Activated naive CD4-positive, alpha-beta T cell (primary cell): ENCODE data around the gene LIMA1.
"Not testable (repeated sequence)": the region's sequence is repeated elsewhere in the genome, so short reads cannot be mapped to it uniquely, and the experiment has no call there.

Source experiments
- DNase-seq, 4 experiments: peaks; one replicate each; lab custom pipeline; 2025; lab: John Stamatoyannopoulos, UW

The LIMA1 gene

DNA sequence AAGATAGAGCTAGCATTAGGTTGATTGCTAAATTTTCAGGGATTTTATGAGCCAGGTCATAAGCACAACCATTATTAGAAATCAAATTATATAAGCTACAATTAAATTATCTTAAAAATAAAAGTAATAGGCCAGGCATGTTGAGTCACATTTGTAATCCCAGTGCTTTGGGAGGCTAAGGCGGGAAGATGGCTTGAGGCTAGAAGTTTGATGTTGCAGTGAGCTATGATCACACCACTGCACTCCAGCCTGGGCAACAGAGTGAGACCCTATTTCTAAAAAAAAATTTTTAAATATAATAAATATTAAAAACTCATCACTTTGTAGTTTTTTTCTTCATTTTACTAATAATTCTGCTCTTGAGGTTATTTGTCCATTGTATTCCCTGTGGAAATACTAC is 1.9 kb upstream of the LIMA1 start:
- no peak for DNase-seq

DNA sequence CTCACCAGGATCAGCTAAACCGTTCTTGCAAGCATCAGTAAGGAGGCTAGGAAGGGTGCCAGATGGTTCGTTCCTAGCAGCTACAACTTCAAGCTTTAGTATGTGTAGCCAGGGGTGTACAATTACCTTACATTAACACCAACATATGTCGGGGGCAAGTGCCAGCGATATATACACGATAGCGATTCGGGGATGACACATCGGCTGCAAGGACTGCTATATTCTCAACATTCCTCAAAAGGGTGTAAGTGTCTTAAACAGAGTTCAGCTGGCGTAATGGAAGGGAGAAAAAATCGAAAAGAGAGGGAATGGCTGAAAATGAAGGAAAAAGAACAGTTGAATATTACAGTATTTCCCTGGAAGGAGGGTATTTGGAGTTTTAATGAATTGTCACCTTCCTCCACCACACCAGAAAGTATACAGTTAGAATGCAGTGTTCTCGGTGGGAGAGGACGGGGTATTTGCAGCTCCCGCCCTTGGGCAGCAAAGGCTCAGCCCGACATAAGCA is 545 bp downstream of the LIMA1 start:
- DNase-seq, result no peak

DNA sequence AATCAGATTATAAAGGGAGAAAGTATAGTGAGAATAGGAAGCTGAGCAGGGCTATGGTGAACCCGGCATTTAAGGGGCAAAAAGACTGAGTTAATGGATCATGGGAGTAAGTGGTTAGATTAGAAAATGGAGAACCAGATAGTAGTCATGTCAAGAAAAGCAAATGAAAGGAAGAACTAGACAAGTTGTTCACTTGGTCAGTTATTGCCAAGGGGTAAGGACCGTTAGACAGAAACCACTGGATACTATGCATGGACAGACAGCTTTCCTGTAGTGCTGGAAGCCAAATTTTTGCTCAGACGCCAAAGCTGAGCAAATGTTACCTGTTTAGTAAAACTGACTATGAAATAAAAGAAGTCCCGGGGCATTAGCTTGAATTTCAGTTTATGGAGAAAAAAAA is 3.8 kb downstream of the LIMA1 start:
- no peak for DNase-seq

DNA sequence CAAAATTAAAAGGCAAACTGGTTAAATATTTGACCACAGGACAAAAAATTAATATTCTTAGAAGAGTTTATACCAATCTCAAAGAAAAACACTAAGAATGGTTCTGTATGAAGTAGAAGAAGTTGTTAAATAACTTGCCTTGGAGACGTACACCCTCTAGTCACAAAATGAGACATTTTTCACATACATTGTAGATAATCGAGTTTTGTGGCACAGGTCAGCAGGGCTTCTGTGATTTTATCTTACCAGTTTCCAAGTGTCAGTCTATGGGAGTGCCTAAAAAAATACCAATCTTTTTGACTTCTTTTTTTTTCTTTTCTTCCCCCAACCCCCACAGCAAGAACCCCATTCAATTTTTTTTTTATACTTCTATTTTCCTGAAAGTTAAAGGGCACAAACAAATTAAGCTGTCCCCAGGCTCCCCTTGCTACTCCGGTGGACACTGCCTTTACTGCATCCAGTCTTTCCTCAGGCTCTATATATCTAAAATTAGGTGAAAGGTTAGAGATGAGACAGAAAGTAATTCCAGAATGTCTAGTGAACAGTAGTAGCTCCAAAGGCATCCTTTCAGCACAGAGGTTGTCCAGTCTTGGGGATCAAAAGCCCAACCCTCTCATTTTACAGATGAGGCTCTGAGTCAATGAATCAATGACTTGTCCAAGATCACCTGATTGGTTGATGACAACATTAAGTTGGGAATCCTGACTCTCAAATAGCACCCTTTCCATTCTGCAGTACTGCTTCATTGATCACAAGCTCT is 6.2 kb downstream of the LIMA1 start:
- DNase-seq, result no peak

DNA sequence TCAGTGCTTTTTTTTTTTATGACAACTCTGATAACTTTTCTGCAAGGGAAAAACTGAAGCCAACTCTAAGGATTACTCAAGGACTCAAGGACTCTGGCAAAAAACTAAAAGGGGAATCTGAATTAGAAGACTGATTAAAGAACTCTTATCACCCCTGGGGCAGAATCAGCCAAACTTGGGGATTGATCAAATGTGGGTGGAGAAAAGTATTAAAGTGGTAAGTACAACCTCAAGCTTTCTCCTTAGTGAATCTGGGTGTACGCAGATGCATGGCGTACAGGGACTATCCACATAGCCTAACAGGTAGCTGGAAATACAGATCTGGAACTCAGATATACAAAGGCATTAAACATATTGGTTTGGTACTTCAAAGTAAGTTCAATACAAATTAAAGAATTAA is 7.3 kb downstream of the LIMA1 start:
- no peak for DNase-seq

DNA sequence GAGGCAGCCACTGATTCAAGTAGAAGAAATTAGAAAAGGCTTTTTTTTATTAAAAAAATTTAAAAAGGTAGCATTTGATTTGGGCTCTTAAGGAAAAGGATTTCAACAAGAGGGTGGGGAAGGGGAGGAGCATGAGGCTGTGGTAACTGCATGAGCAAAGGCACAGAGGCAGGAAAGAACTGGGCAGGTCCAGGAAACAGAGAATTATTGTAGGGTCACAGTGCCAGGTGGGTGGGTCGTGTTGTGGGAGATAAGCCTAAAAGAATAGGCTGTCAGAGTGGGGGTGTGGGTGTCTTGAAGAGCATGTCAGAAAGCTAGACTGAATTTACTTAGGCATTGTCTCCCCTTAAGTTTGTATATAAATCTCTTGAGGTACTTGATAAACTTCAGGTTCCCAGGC is 7.8 kb downstream of the LIMA1 start:
- DNase-seq, result no peak

DNA sequence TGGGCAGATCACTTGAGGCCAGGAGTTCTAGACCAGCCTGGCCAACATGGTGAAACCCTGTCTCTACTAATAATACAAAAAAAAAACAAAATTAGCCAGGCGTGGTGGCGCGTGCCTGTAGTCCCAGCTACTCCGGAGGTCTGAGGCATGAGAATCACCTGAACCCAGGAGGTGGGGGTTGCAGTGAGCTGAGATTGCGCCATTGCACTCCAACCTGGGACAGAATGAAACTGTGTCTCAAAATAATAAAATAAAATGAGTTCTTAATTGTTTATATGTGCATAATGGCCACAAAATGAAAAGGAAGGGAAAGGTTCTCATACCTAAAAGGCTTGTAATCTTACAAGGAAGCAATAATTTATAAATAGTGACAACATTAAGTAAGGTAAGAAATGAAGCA is 8.2 kb downstream of the LIMA1 start:
- DNase-seq, result not testable (repeated sequence)

DNA sequence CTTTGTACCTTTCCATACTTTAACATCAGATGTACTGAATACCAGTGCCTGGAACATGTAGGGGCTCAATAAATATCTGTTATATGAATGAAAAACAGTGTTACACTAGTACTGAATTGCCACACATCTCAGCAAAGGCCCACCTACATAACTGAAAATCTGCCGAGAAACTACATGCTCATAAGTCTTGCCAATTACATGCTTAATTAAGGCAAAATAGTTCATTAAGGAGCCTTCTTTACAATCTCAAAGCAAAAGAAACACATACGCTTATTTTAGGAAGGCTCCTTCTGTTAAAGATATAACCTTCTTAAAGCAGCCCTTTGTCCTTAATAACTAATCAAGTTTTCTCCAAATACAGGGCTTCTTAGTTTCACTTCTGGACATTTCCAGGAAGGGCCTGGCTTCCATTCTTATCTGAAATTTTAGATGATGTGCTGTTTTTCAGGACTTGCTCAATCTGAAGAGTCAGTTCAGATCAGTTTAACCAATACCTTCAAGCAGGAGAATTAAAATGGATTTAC is 11.5 kb downstream of the LIMA1 start:
- DNase-seq, result no peak

DNA sequence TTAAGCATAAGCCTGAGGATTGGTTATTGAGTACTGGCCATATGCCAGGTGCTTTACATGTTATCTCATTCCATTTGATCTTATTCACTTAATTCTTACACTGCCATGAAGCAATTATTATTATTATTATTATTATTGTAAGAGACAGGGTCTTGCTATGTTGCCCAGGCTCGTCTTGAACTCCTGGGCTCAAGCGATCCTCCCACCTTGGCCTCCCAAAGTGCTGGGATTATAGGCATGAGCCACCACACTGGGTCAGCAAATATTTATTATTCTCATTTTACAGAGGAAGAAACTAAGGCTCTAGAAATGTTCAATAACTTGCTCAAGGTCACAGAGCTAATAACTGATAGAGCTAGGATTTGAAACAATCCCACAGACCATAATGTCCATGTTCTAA is 14.8 kb downstream of the LIMA1 start:
- no peak for DNase-seq

DNA sequence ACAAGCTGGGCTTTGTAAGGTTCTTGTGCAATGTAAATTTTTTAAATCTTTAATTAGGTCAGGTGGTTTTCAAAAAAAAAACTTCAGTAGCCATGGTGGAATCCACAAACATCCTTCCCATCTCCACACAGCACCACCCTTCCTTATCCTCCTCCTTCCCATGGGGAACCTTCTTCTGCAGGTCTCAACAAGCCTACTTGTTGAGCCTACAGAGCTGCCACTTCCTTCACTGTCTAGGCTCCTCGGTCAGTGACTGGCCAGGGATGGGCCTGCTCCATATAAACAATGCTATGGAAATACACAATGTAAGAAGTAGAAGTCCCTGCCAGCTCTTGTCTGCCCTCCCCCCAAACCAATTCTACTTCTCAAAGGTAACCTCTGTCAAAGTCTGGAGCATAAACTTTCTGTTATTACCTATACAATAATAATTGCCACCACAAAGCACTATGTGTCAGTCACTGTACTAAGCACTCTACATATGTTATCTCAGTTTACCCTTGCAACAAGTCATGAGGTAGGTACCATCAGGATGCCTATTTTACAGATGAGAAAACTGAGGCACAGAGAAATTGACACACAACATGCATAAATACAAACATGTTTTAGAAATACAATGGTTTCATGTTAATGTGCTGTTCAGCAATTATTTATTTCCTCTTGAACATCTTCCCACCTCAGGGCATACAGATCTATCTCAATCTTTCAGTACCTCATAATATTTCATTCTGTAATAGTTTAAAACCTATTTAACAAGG is 17.4 kb downstream of the LIMA1 start:
- no peak for DNase-seq

DNA sequence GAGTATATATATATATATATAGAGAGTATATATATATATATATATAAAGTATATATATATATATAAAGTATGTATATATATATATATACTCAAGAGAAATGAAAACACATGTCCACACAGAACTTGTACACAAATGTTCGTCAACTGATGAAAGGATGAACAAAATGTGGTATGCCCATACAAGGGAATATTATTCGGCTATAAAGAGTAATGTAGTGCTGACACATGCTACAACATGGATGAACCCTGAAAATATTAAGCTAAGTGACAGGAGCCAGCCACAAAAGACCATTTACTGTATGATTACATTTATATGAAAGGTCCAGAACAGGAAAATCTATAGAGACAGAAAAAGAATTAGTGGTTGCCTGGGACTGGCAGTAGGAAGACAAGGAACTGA is 19.5 kb downstream of the LIMA1 start:
- no peak for DNase-seq

DNA sequence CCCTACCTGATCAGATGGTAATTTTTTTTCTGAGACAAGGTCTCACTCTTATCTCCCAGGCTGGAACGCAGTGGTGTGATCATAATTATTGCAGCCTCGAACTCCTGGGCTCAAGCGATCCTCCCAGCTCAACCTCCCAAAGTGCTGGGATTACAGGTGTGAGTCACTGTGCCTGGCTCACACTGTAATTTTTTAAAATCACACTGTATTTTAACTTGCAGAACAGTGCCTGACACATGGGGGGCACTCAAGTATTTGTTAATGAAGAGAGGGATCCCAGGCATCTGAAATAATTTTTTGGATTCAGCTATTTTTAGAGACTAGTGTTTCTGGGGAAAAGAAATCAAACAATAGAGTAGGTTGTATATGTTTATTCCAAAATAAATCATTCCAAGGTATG is 21.7 kb downstream of the LIMA1 start:
- DNase-seq, result no peak

DNA sequence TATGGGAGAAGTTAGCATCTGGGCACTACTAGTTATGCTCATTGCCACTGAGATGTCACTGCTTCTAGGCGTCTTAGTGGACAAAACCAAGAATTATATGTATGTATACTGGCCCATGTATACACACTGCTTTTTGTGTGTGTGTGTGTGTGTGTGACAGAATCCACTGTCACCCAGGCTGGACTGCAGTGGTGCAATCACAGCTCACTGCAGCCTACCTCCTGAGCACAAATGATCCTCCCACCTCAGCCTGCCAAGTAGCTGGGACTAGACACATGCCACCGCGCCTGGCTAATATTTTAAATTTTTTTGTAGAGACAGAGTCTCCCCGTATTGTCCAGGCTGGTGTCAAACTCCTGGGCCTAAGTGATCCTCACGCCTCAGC is 25.2 kb downstream of the LIMA1 start:
- DNase-seq, result no peak

DNA sequence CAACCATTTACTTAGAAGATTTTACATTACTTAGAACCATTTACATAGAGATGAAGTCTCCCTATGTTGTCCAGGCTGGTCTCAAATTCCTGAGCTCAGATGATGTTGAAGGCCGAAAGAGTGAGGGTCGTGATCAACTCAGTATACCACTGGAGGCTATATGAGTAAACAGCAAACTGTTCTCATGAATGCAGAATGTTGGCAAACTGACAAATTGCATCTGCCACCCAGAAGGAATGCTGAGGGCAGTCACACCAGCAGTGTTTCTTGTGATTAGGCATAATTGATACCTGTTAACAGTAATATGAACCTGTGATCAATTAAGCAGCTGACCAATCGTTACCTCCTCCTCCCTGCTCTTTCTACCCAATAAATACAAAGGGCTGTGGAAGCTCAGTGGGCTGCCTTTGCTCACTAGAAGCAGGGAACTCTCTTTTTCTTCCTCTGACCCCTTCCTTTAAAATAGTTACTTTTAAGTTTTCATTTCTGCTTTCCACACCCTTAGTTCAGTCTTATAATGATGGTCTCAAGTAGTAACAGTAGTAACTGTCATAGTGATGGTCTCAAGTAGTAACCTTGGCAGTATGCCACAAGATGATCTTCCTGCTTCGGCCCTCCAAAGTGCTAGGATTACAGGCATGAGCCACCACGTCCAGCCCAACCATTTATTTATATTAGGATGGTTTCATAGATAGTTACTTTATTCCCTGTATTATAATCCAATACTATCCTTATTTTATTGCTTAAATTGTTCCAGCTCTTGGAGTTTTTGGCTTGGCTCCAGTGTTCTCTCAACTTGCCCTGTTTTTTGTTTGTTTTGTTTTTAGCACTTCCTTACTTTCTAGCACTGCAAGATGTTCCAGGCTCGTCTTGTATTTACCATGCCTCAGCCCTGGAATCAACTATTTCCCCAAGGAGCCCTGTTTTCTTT is 25.8 kb downstream of the LIMA1 start:
- DNase-seq, result no peak

DNA sequence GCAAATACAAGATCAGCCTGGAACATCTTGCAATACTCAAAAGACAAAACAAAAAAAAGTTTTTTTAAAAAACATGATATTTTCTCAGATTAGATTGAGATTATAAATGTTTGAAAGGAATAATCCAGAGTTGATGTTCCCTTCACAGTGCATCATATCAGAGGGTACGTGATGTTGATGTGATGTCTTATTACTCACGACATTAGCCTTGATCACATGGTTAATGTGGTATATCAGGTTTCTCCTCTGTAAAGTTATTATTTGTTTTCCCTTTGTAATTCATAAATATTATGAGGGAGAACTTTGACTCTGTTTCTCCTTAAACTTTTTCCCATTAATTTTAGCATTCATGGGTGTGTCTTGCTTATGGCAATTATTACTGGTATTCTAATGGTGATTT is 26.6 kb downstream of the LIMA1 start:
- no peak for DNase-seq

DNA sequence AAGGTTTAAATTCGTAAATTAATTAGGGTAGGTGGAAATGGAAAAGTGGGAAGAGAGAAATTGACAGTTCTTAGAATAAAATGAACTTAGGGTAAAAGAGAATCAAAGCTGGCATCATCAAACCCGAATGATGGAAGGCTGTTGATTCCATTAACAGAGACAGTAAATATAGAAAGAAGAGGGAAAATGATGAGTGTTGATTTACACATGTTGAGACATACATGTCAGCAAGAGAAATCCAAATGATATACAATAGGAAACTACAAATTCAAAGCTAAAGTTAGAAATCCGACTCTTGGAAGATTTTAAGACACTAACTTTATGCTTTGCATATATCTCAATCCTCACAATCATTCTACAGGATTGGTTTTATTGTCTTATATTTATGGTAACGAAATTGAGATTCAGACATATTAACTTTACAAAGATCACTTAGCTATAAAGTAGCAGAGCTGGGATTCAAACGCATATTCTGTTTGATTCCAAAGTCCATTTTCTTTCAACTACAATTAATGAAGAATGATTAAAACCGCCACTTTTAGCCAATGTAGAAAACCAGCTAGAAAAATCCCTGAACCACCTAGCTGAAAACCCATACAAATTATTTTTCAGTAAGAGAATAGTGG is 30.2 kb downstream of the LIMA1 start:
- DNase-seq, result no peak

DNA sequence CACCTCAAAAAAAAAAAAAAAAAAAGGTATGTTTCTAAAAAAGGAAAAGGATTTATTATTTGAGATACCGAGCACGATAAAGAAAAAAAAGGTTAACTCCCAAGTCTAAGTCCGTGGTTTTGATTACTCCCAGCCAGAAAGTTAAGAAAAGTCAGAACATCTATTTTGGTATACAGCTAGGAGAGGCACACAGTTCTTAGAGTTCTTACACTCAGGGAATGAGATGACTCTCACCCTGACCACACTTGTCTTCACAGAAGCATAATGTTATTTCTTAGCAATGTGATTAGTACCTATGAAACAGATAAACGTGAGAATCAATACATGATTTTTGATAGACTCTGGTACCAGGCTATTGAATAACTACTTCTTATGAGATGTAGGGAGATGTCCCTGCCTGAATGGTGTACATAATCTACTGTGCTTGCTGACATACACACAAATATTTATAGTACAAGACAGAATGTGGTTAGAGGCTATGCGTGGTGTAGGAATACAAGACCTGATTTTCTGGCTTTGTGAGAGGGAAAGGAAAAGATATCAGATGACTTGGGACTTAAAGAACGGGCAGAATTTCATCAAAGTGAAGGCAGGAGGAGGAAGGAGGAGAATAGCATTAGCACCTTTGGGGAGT is 31.6 kb downstream of the LIMA1 start:
- DNase-seq, result no peak

DNA sequence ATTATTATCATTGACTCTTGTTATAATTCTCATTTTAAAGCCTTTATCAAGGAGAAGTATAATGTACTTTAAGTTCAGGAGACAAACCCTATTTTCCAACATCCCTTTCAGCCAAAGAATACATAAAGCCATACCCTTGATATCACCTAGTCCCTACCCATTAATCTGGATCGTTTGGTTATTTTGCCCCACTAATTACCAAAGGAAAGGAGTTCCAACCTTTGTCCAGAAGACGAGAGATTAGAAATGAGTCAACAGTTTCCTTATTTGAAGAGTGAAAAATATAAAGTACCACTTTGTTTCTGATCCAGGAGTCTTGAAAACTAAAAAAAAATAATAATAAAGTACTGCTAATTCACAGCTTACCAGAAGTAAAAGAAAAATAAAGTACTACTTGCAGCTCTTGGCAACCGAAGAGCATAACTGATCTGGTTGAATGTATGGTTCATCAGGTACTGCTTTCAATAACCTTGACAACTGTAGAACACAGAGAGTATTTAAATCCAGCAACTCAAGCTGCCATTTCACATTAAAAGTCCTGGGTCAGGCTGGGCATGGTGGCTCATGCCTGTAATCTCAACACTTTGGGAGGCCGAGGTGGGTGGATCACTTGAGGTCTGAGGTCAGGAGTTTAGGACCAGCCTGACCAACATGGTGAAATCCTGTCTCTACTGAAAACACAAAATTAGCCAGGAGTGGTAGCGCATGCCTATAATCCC is 33.7 kb downstream of the LIMA1 start:
- DNase-seq, result no peak

DNA sequence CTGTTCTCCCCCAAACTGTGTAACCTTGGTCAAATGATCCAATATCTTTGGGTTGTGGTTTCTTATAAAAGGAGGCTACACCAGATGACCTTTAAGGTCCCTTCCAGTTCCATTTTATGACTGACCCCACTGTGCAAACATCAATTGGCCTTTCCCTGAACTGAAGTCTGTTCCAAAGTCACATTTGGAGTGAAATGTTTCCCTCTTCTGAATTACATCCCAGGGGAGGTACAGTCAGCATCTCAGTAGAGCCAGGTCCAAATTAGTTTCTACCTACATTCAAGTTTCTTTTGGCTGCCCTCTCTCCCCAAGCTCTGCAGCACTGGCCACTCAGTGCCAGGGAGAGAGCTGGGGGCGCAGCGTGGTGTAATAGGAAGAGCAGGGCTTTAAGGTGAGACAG is 34.4 kb downstream of the LIMA1 start:
- no peak for DNase-seq

DNA sequence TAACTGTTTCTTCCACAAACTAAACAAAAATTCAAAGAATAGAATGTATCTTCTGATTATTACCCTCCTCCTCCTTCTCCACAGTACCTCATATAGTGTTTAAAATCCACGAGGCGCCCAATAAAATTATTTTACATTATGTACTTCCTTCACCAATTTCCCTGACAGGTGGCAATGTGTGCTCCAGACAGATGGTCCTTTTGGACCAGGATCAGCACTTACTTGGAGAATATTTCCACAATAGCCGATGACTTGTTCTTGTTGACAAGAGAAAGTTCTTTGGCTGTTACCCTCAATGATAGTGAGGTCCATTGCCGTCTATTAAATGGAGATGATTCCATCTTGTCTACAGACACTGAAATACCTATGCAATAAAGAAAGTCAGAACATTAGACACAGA is 34.9 kb downstream of the LIMA1 start:
- no peak for DNase-seq

DNA sequence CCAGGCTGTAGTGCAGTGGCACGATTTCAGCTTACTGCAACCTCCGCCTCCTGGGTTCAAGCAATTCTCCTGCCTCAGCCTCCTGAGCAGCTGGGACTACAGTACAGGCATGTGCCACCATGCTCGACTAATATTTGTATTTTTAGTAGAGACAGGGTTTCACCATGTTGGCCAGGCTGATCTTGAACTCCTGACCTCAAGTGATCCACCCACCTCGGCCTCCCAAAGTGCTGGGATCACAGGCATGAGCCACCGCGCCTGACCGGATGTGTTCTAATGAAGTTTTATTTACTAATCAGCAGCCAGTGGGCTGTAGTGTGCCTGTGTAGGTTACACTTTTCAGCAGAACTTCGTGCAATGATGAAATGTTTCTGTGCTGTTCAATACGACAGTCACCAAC is 35.7 kb downstream of the LIMA1 start:
- DNase-seq, result not testable (repeated sequence)
